H1 (cell line): ENCODE data around the gene KLHL41. TPM values are rescaled to one million over a fixed set of nuclear protein-coding genes. Genes with fewer than 3 reads are reported as not detected.

ENCODE experiments used
- CTCF ChIA-PET: fragments of 300-600 bp; sonication (Branson Sonifier 250); formaldehyde crosslinking; loops from one replicate; lab custom pipeline; 2021; ENCODE audit not compliant: partially characterized antibody; lab: Charles Lee
- POLR2A ChIA-PET: fragments of 300-600 bp; sonication (Branson Sonifier 250); formaldehyde crosslinking; loops from one replicate; lab custom pipeline; 2021; ENCODE audit warnings: inconsistent platforms; ENCODE audit not compliant: partially characterized antibody; lab: Charles Lee
- DNase-seq, 2 experiments: peaks; one replicate each; pipeline versions ENCODE4 v3.0.0 to v3.0.0-alpha.2; 2010 to 2022; ENCODE audit warnings: low spot score in 2 of 2, low read depth in 1 of 2, mixed read lengths in 1 of 2
- FAIRE-seq: peaks from 2 replicates; lab custom pipeline; 2011; peaks lifted over from hg19 to GRCh38; lab: Jason Lieb, UNC
- H2AFZ ChIP-seq: 2 replicates; pipeline ENCODE4 v1.8.1; 2012; ENCODE audit warnings: low read length, inconsistent platforms
- H2AK5ac ChIP-seq: 2 replicates; pipeline ENCODE4 v1.6.1; 2013; ENCODE audit warnings: low read depth, low read length
- H2BK120ac ChIP-seq: replicated peaks from 2 replicates; pipeline ENCODE3; 2013; ENCODE audit warnings: low read depth, low read length, inconsistent platforms
- H2BK12ac ChIP-seq: 2 replicates; pipeline ENCODE4 v1.6.1; 2013; ENCODE audit warnings: low read depth, low read length
- H2BK15ac ChIP-seq: 2 replicates; pipeline ENCODE4 v1.6.1; 2013; ENCODE audit warnings: low read length
- H2BK20ac ChIP-seq: 2 replicates; pipeline ENCODE4 v1.6.1; 2013; ENCODE audit warnings: low read length
- H2BK5ac ChIP-seq: 2 replicates; pipeline ENCODE4 v1.6.1; 2013; ENCODE audit warnings: low read depth, low read length
- H3K14ac ChIP-seq: 2 replicates; pipeline ENCODE4 v1.6.1; 2013; ENCODE audit warnings: inconsistent platforms; ENCODE audit not compliant: insufficient read length
- H3K18ac ChIP-seq: 2 replicates; pipeline ENCODE4 v1.6.1; 2013; ENCODE audit warnings: low read length; ENCODE audit errors: extremely low read depth
- H3K23ac ChIP-seq: 2 replicates; pipeline ENCODE4 v1.6.1; 2013; ENCODE audit warnings: inconsistent platforms; ENCODE audit not compliant: insufficient read length
- H3K23me2 ChIP-seq: 2 replicates; pipeline ENCODE4 v1.6.1; 2013; ENCODE audit warnings: low read depth, low read length
- H3K27ac ChIP-seq: 2 replicates; pipeline ENCODE4 v1.6.1; 2011; ENCODE audit warnings: low read depth, low read length, inconsistent platforms
- H3K27me3 ChIP-seq, 4 experiments: replicated peaks in 1 of 4; 1 replicate in 1 of 4; 2 replicates in 3 of 4; pipeline versions ENCODE4 v1.6.1 to v1.8.1; 2011 to 2013; ENCODE audit warnings: low read length in 3 of 4, mild to moderate bottlenecking in 3 of 4, inconsistent platforms in 2 of 4, mixed read lengths in 2 of 4, moderate library complexity in 1 of 4; ENCODE audit not compliant: control insufficient read depth in 3 of 4, insufficient read depth in 3 of 4; ENCODE audit errors: extremely low read depth in 1 of 4
- H3K36me3 ChIP-seq, 4 experiments: 2 replicates each; pipeline versions ENCODE4 v1.6.1 to v1.8.1; 2011 to 2013; ENCODE audit warnings: mild to moderate bottlenecking in 4 of 4, low read length in 3 of 4, moderate library complexity in 2 of 4, control low read depth in 1 of 4, inconsistent platforms in 1 of 4; ENCODE audit not compliant: insufficient read depth in 4 of 4, control insufficient read depth in 2 of 4
- H3K4ac ChIP-seq: replicated peaks from 2 replicates; pipeline ENCODE3; 2013; ENCODE audit warnings: low read length, low read depth, mixed read lengths, inconsistent platforms; ENCODE audit not compliant: insufficient read length
- H3K4me1 ChIP-seq, 4 experiments: replicated peaks in 1 of 4; 1 replicate in 1 of 4; 2 replicates in 3 of 4; pipeline versions ENCODE4 v1.6.1 to v1.8.1; 2011 to 2013; ENCODE audit warnings: low read length in 3 of 4, inconsistent platforms in 2 of 4, mixed read lengths in 1 of 4; ENCODE audit not compliant: insufficient read depth in 4 of 4, control insufficient read depth in 3 of 4
- H3K4me2 ChIP-seq, 2 experiments: 2 replicates each; pipeline versions ENCODE4 v1.6.1 to v1.8.1; 2011 to 2013; ENCODE audit warnings: low read depth in 2 of 2, low read length in 2 of 2, control low read depth in 1 of 2, inconsistent platforms in 1 of 2, mild to moderate bottlenecking in 1 of 2; ENCODE audit not compliant: insufficient read depth in 1 of 2
- H3K4me3 ChIP-seq, 4 experiments: fragments of 200-600, 300-600 bp in 1 of 4; sonication (generic), shearing (Covaris generic), sonication (Bioruptor Twin) in 1 of 4; 2 replicates each; pipeline versions ENCODE4 v1.5.1 to v1.8.1; 2011 to 2016; ENCODE audit warnings: low read length in 4 of 4, low read depth in 3 of 4, control low read depth in 2 of 4, inconsistent platforms in 2 of 4, mild to moderate bottlenecking in 2 of 4, mixed read lengths in 1 of 4, moderate library complexity in 1 of 4; ENCODE audit not compliant: insufficient read depth in 2 of 4; ENCODE audit errors: extremely low read depth in 1 of 4
- H3K56ac ChIP-seq: replicated peaks from 2 replicates; pipeline ENCODE3; 2013; ENCODE audit warnings: low read depth, mild to moderate bottlenecking, mixed read lengths, low read length, inconsistent platforms; ENCODE audit not compliant: insufficient read length
- H3K79me1 ChIP-seq: 2 replicates; pipeline ENCODE4 v1.6.1; 2013; ENCODE audit warnings: low read depth, low read length, control low read depth
- H3K79me2 ChIP-seq, 2 experiments: 2 replicates each; pipeline versions ENCODE4 v1.6.1 to v1.8.1; 2012 to 2013; ENCODE audit warnings: low read length in 2 of 2, mild to moderate bottlenecking in 2 of 2, inconsistent platforms in 1 of 2; ENCODE audit not compliant: insufficient read depth in 2 of 2, control insufficient read depth in 1 of 2
- H3K9ac ChIP-seq, 4 experiments: replicated peaks in 1 of 4; 1 replicate in 1 of 4; 2 replicates in 3 of 4; pipeline versions ENCODE4 v1.6.1 to v1.8.1; 2011 to 2013; ENCODE audit warnings: low read depth in 3 of 4, low read length in 3 of 4, control low read depth in 2 of 4, mild to moderate bottlenecking in 2 of 4, moderate library complexity in 2 of 4, inconsistent platforms in 1 of 4; ENCODE audit errors: extremely low read depth in 1 of 4
- H3K9me3 ChIP-seq, 2 experiments: 2 replicates each; pipeline versions ENCODE4 v1.6.1 to v1.8.1; 2012 to 2013; ENCODE audit warnings: mild to moderate bottlenecking in 2 of 2, moderate library complexity in 2 of 2, control low read depth in 1 of 2, inconsistent platforms in 1 of 2, low read depth in 1 of 2, low read length in 1 of 2, mixed read lengths in 1 of 2; ENCODE audit not compliant: insufficient read depth in 2 of 2
- H4K20me1 ChIP-seq, 2 experiments: replicated peaks in 1 of 2; 2 replicates each; pipeline versions ENCODE3 to v1.8.1; 2011 to 2013; ENCODE audit warnings: inconsistent platforms in 2 of 2, low read length in 2 of 2, mild to moderate bottlenecking in 1 of 2; ENCODE audit not compliant: insufficient read depth in 2 of 2, control insufficient read depth in 1 of 2
- H4K5ac ChIP-seq: 2 replicates; pipeline ENCODE4 v1.6.1; 2013; ENCODE audit warnings: low read length, low read depth, mixed read lengths, inconsistent platforms; ENCODE audit not compliant: insufficient read length
- H4K8ac ChIP-seq: 2 replicates; pipeline ENCODE4 v1.8.0; 2013; ENCODE audit warnings: mild to moderate bottlenecking, moderate library complexity, low read length, inconsistent platforms; ENCODE audit not compliant: insufficient read depth; ENCODE audit errors: extremely low read depth
- H4K91ac ChIP-seq: replicated peaks from 2 replicates; pipeline ENCODE3; 2013; ENCODE audit warnings: low read length, mixed read lengths, inconsistent platforms; ENCODE audit not compliant: insufficient read length
- CHD2 ChIP-seq: IDR thresholded peaks from 2 replicates; pipeline ENCODE4 v1.6.1; 2012; ENCODE audit warnings: low read length, improper control_type of control experiment
- RBBP5 ChIP-seq: IDR thresholded peaks from 2 replicates; pipeline ENCODE4 v1.7.1; 2012; ENCODE audit warnings: low read depth, mild to moderate bottlenecking, inconsistent platforms, low read length, moderate library complexity, borderline replicate concordance
- RXRA ChIP-seq: IDR thresholded peaks from 2 replicates; pipeline ENCODE4 v1.6.1; 2011; ENCODE audit warnings: low read depth, mild to moderate bottlenecking, low read length, moderate library complexity; ENCODE audit not compliant: insufficient read depth
- SAP30 ChIP-seq: fragments of 300-600 bp; sonication (generic); IDR thresholded peaks from 2 replicates; pipeline ENCODE4 v1.7.1; 2012; ENCODE audit warnings: low read length, moderate library complexity, mild to moderate bottlenecking, inconsistent platforms; ENCODE audit not compliant: insufficient read depth, insufficient replicate concordance
- SIN3A ChIP-seq, 2 experiments: IDR thresholded peaks in 1 of 2; conservative IDR thresholded peaks in 1 of 2; 2 replicates each; pipeline ENCODE4 v1.6.1; 2011 to 2012; ENCODE audit warnings: low read length in 2 of 2, improper control_type of control experiment in 1 of 2, low read depth in 1 of 2, mild to moderate bottlenecking in 1 of 2
- WGBS, 2 experiments: shearing (Covaris generic) in 1 of 2; methylation state at CpG; one replicate each; pipeline versions ENCODE4 v1.1.6 to v1.1.7; 2013 to 2015; ENCODE audit warnings: low lambda C conversion rate in 2 of 2, mixed read lengths in 2 of 2, inconsistent platforms in 1 of 2, low coverage in 1 of 2, missing lambda C conversion rate in 1 of 2; ENCODE audit not compliant: insufficient replicate concordance in 2 of 2, insufficient coverage in 1 of 2, insufficient read length in 1 of 2; ENCODE audit errors: extremely low coverage in 1 of 2, missing lambda C conversion rate in 1 of 2; 5-methylcytosine and 5-hydroxymethylcytosine counted together
- polyA plus RNA-seq, 7 experiments: library from polyadenylated mRNA; depleted of rRNA in 3 of 7; stranded (reverse) in 5 of 7; unstranded in 2 of 7; fragments of >200 nt in 5 of 7; fragments of 200-250 nt in 2 of 7; gene quantifications; 1 replicate in 5 of 7; 2 replicates in 1 of 7; 4 replicates in 1 of 7; pipeline versions ENCODE4 v1.2.1 to v1.2.3, GENCODE V29; 2011 to 2013; ENCODE audit warnings: missing spikeins in 2 of 7, mixed read lengths in 2 of 7
- total RNA-seq: library from RNA; stranded (reverse); fragmentation: NEBNext Ultra II Directional; extraction: Animal tissue kit (Norgen Biotek cat#: 25700); gene quantifications from 2 replicates; pipeline ENCODE4 v1.2.1, GENCODE V29; 2021

Gene KLHL41
- total and polyA plus RNA-seq, 2 of the 8 experiments (the other 6 are each of a cell fraction or from before 2014, with no cell fraction given), result not detected

DNA sequence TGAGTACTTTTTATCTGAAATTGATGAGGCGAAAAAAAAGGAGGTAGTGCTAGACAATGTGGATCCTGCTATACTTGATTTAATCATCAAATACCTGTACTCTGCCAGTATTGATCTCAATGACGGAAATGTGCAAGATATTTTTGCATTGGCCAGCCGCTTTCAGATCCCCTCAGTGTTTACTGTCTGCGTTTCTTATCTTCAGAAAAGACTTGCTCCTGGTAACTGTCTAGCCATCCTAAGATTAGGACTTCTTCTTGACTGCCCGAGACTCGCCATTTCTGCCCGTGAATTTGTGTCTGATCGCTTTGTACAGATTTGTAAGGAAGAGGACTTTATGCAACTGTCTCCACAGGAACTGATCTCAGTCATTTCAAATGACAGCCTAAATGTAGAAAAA, 453 bp downstream of the KLHL41 start:
- POLR2A ChIA-PET, result no interaction called here
- DNase-seq (no peak), FAIRE-seq (no peak)
- Histone ChIP-seq H3K36me3 (no peaks in the 10 kb centered on the region; a peak in 1 of 8 replicates), H3K23me2 (no peaks in the 10 kb centered on the region), H3K9me3 (peaks cover 0 to 7% of the 10 kb centered on the region in 2 experiments; a peak in 1 of 4 replicates), H3K79me2 (no peaks in the 10 kb centered on the region), H4K91ac (no peak overlapping the region), H3K27ac (no peak overlapping the region), H3K18ac (no peak overlapping the region), H3K56ac (no peak overlapping the region), H4K8ac (no peak overlapping the region), H3K4ac (no peak overlapping the region), H3K27me3 (no peaks in the 10 kb centered on the region), H3K4me2 (no peak overlapping the region), H2BK120ac (no peak overlapping the region), H3K9ac (no peak overlapping the region), H3K4me1 (peaks cover 0 to 2% (median 0%) of the 10 kb centered on the region in 4 experiments; a peak in 2 of 7 replicates), H2BK12ac (no peak overlapping the region), H2BK5ac (no peak overlapping the region), H3K79me1 (no peaks in the 10 kb centered on the region), H4K20me1 (no peaks in the 10 kb centered on the region), H3K14ac (no peak overlapping the region), H2AK5ac (no peak overlapping the region), H2BK15ac (no peak overlapping the region), H2AFZ (peak overlapping the region; percentile 54; the same call in 1 of the 2 replicates), H3K4me3 (no peak overlapping the region), H2BK20ac (no peak overlapping the region), H3K23ac (no peak overlapping the region), H4K5ac (no peak overlapping the region)
- TF ChIP-seq SAP30 (no peak), RBBP5 (no peak), RXRA (no peak), CHD2 (no peak), SIN3A (conservative IDR thresholded peaks at IDR 0.05 in 1 of 2, IDR thresholded peaks at IDR 0.05 in 1 of 2; ENCODE audit: low read depth in 1 of 2, low read length in 2 of 2) (no peak)
- 94% methylated on average over 8 of the region's 8 CpGs; no CpG with 5 or more reads in 1 of the 2 experiments for WGBS, 2 experiments
- CTCF ChIA-PET, result interaction anchor here (1.1 kb wide), 1 partner anchor 12 kb away, joined by 3 read pairs; no protein-coding TSS in a partner anchor
